Right cardiac atrium (tissue), 5 donors: ENCODE results near the gene JAKMIP1. TPM values are rescaled to one million over a fixed set of nuclear protein-coding genes. Genes with fewer than 3 reads are reported as not detected.
"Not testable (repeated sequence)": the region's sequence is repeated elsewhere in the genome, so short reads cannot be mapped to it uniquely, and the experiment has no call there.

Experiments used
- ATAC-seq, 2 donors: fragments of 200-7000 bp; cut with Tn5 transposase; one replicate each; pipeline versions ENCODE4 v1.8.0 to v1.9.1; 2020; ENCODE audit warnings: moderate library complexity in 2 of 2, mild to moderate bottlenecking in 1 of 2
- DNase-seq, 3 donors: peaks; one replicate each; pipeline ENCODE4 v3.0.0-alpha.2; 2020
- H3K27ac ChIP-seq: one replicate; pipeline ENCODE4 v1.5.1; 2013; ENCODE audit warnings: mild to moderate bottlenecking, low read length, control low read depth, moderate library complexity
- H3K27me3 ChIP-seq: one replicate; pipeline ENCODE4 v1.6.1; 2013; ENCODE audit not compliant: control insufficient read depth, insufficient read depth
- H3K4me1 ChIP-seq: one replicate; pipeline ENCODE4 v1.6.1; 2013; ENCODE audit warnings: low read length; ENCODE audit not compliant: control insufficient read depth, insufficient read depth
- H3K4me3 ChIP-seq: one replicate; pipeline ENCODE4 v1.5.1; 2013; ENCODE audit warnings: low read length, control low read depth
- H3K9me3 ChIP-seq: one replicate; pipeline ENCODE4 v1.6.1; 2013; ENCODE audit warnings: low read length; ENCODE audit not compliant: control insufficient read depth
- whole genome bisulfite sequencing: extraction: QIAGEN DNeasy Blood & Tissue Kit; methylation state at CpG from one replicate; pipeline ENCODE4 v1.1.7; 2013; 5-methylcytosine and 5-hydroxymethylcytosine counted together
- intact Hi-C, 4 donors: fragments of 100-400 bp; cut with DNase I; formaldehyde crosslinking; loops; one replicate each; pipeline versions ENCODE4 v1.11.0 to v1.14.0; 2022 to 2023
- polyA plus RNA-seq: library from polyadenylated mRNA; stranded (reverse); fragments of 200-250 nt; gene quantifications from one replicate; pipeline ENCODE4 v1.2.3, GENCODE V29; 2013
- total RNA-seq, 4 donors: library from RNA; stranded (reverse); fragmentation: NEBNext Ultra II Directional; extraction: Animal tissue kit (Norgen Biotek cat#: 25700); gene quantifications; one replicate each; pipeline ENCODE4 v1.2.1, GENCODE V29; 2021
- donor health status: healthy with polysubstance abuse.
- donor health status: DM: no; HTN: yes; CAD: no.
- donor health status: DM: no; HTN: no; CAD: no.
- donor health status: DM: no; HTN: yes; CAD: no; lungs with severe emphysema.
- donor health status: DM: yes; HTN: yes; CAD: no.

The JAKMIP1 gene
- total and polyA plus RNA-seq, 5 donors, result 0.07 to 0.28 (median 0.20) TPM; not detected in 2

GRCh38 chr4:6209921-6210320 lies 9.6 kb upstream of the JAKMIP1 start:
- Histone ChIP-seq H3K4me1 (no peaks in the 10 kb centered on the region), H3K4me3 (no peak overlapping the region), H3K27ac (no peak overlapping the region), H3K27me3 (no peaks in the 10 kb centered on the region), H3K9me3 (no peaks in the 10 kb centered on the region)
- ATAC-seq, result no peak
- 79% methylated on average over 4 of the region's 4 CpGs for WGBS
- DNase-seq, result no peak
- intact Hi-C loops, result no loop called here

- H3K27ac ChIP-seq, H3K9me3 ChIP-seq, intact Hi-C loops, DNase-seq, H3K27me3 ChIP-seq, H3K4me1 ChIP-seq, H3K4me3 ChIP-seq, ATAC-seq: not testable (repeated sequence)
- 83% methylated on average over 4 of the region's 4 CpGs for WGBS
These were observed 8.9 kb upstream of the JAKMIP1 start for GRCh38 chr4:6209291-6209690.

- Histone ChIP-seq H3K27me3 (no peaks in the 10 kb centered on the region), H3K27ac (no peak overlapping the region), H3K4me1 (no peaks in the 10 kb centered on the region), H3K4me3 (no peak overlapping the region), H3K9me3 (no peaks in the 10 kb centered on the region)
- DNase-seq (no peak), ATAC-seq (no peak)
- 67% methylated on average over 6 of the region's 6 CpGs for WGBS
- intact Hi-C loops, result no loop called here
These were observed 8.1 kb upstream of the JAKMIP1 start for GRCh38 chr4:6208416-6208815.

- 77% methylated on average over 4 of the region's 4 CpGs for WGBS
- ATAC-seq, result no peak
These were observed 7.3 kb upstream of the JAKMIP1 start for GRCh38 chr4:6207602-6208001.

GRCh38 chr4:6206771-6207290 lies 6.5 kb upstream of the JAKMIP1 start:
- Histone ChIP-seq H3K4me3 (no peak overlapping the region), H3K27ac (no peak overlapping the region), H3K27me3 (no peaks in the 10 kb centered on the region), H3K4me1 (no peaks in the 10 kb centered on the region), H3K9me3 (no peaks in the 10 kb centered on the region)
- 74% methylated on average over 6 of the region's 6 CpGs for WGBS
- ATAC-seq (no peak), DNase-seq (no peak)
- intact Hi-C loops, result no loop called here

More at GRCh38 chr4:6207602-6208001, 7.3 kb upstream of the JAKMIP1 start:
- no peaks in the 10 kb centered on the region for H3K9me3 ChIP-seq
- no peak overlapping the region for H3K4me3 ChIP-seq
- H3K27me3 ChIP-seq, result no peaks in the 10 kb centered on the region
- H3K27ac ChIP-seq, result no peak overlapping the region
- DNase-seq, result no peak
- intact Hi-C loops, result no loop called here
- no peaks in the 10 kb centered on the region for H3K4me1 ChIP-seq

GRCh38 chr4:6205973-6206372 lies 5.6 kb upstream of the JAKMIP1 start:
- no peaks in the 10 kb centered on the region for H3K9me3 ChIP-seq
- WGBS, result 71% methylated on average over 4 of the region's 4 CpGs
- H3K27me3 ChIP-seq, result no peaks in the 10 kb centered on the region
- ATAC-seq, result no peak
- H3K4me3 ChIP-seq, result no peak overlapping the region
- intact Hi-C loops, result no loop called here
- H3K27ac ChIP-seq, result no peak overlapping the region
- DNase-seq, result no peak
- no peaks in the 10 kb centered on the region for H3K4me1 ChIP-seq

GRCh38 chr4:6205567-6205931 lies 5.2 kb upstream of the JAKMIP1 start:
- Histone ChIP-seq H3K9me3 (no peaks in the 10 kb centered on the region), H3K27ac (no peak overlapping the region), H3K27me3 (no peaks in the 10 kb centered on the region), H3K4me3 (no peak overlapping the region), H3K4me1 (no peaks in the 10 kb centered on the region)
- intact Hi-C loops, result no loop called here
- 56% methylated on average over 4 of the region's 4 CpGs for WGBS
- no peak for DNase-seq
- ATAC-seq, result no peak

GRCh38 chr4:6204871-6205566 lies 4.7 kb upstream of the JAKMIP1 start:
- DNase-seq (no peak), ATAC-seq (no peak)
- H3K4me1 ChIP-seq, result no peaks in the 10 kb centered on the region
- H3K27me3 ChIP-seq, result no peaks in the 10 kb centered on the region
- no peak overlapping the region for H3K27ac ChIP-seq
- intact Hi-C loops, result no loop called here
- WGBS, result 57% methylated on average over 8 of the region's 8 CpGs
- no peaks in the 10 kb centered on the region for H3K9me3 ChIP-seq
- H3K4me3 ChIP-seq, result no peak overlapping the region

- DNase-seq, result no peak
- 88% methylated on average over 3 of the region's 3 CpGs for WGBS
- intact Hi-C loops, result no loop called here
- ATAC-seq, result no peak
- no peaks in the 10 kb centered on the region for H3K9me3 ChIP-seq
- no peak overlapping the region for H3K27ac ChIP-seq
- no peaks in the 10 kb centered on the region for H3K4me1 ChIP-seq
- H3K4me3 ChIP-seq, result no peak overlapping the region
- no peaks in the 10 kb centered on the region for H3K27me3 ChIP-seq
These were observed 3.7 kb upstream of the JAKMIP1 start for GRCh38 chr4:6204098-6204497.

GRCh38 chr4:6201580-6202091 lies 1.3 kb upstream of the JAKMIP1 start:
- Histone ChIP-seq H3K9me3 (no peaks in the 10 kb centered on the region), H3K27ac (no peak overlapping the region), H3K27me3 (no peaks in the 10 kb centered on the region), H3K4me1 (no peaks in the 10 kb centered on the region), H3K4me3 (no peak overlapping the region)
- intact Hi-C loops, result no loop called here
- WGBS, result 72% methylated on average over 7 of the region's 7 CpGs
- ATAC-seq (no peak), DNase-seq (no peak)

- 13% methylated on average over 15 of the region's 15 CpGs for WGBS
- Histone ChIP-seq H3K9me3 (no peaks in the 10 kb centered on the region), H3K4me1 (no peaks in the 10 kb centered on the region), H3K27me3 (no peaks in the 10 kb centered on the region), H3K4me3 (peak overlapping the region; percentile 21), H3K27ac (no peak overlapping the region)
- DNase-seq, result no peak
- ATAC-seq, result no peak
- intact Hi-C loops, result no loop called here
These were observed 593 bp upstream of the JAKMIP1 start for GRCh38 chr4:6200922-6201362.
